BJ (cell line): Measurements from ENCODE around the gene CCDC124. TPM values are rescaled to one million over a fixed set of nuclear protein-coding genes. Genes with fewer than 3 reads are reported as not detected.

Experiments
- CTCF ChIA-PET: fragments of 350-600 bp; formaldehyde crosslinking; extraction: SDS; loops from one replicate; lab custom pipeline; 2021; ENCODE audit warnings: antibody characterized with exemption, inconsistent platforms; lab: Yijun Ruan, JAX
- POLR2A ChIA-PET: fragments of 300-600 bp; sonication (Branson Sonifier 250); formaldehyde crosslinking; extraction: SDS; loops from one replicate; lab custom pipeline; 2021; ENCODE audit warnings: antibody characterized with exemption; lab: Charles Lee
- DNase-seq: peaks from one replicate; pipeline ENCODE4 v3.0.0-alpha.2; 2011; ENCODE audit warnings: low read depth
- H3K27me3 ChIP-seq: 2 replicates; pipeline ENCODE4 v1.6.0; 2011; ENCODE audit warnings: low read length; ENCODE audit not compliant: control insufficient read depth, insufficient read depth
- H3K36me3 ChIP-seq: 2 replicates; pipeline ENCODE4 v1.5.1; 2011; ENCODE audit warnings: low read length; ENCODE audit not compliant: control insufficient read depth, insufficient read depth
- H3K4me3 ChIP-seq: 2 replicates; pipeline ENCODE4 v1.5.1; 2011; ENCODE audit warnings: low read depth, mild to moderate bottlenecking, control low read depth, low read length
- polyA plus RNA-seq: library from polyadenylated mRNA; depleted of rRNA; stranded (reverse); fragments of >200 nt; gene quantifications from 2 replicates; pipeline ENCODE4 v1.2.3, GENCODE V29; 2011
- TF ChIP-seq, protein P1 (sequence below): IDR thresholded peaks from 2 replicates; pipeline ENCODE4 v1.5.1; 2011; ENCODE audit warnings: low read depth, mild to moderate bottlenecking, control low read depth, inconsistent platforms, low read length, moderate library complexity; ENCODE audit not compliant: insufficient read depth

CCDC124 gene
- polyA plus RNA-seq, 1 experiment, result 40.8 TPM

- TF ChIP-seq, protein P1, sequence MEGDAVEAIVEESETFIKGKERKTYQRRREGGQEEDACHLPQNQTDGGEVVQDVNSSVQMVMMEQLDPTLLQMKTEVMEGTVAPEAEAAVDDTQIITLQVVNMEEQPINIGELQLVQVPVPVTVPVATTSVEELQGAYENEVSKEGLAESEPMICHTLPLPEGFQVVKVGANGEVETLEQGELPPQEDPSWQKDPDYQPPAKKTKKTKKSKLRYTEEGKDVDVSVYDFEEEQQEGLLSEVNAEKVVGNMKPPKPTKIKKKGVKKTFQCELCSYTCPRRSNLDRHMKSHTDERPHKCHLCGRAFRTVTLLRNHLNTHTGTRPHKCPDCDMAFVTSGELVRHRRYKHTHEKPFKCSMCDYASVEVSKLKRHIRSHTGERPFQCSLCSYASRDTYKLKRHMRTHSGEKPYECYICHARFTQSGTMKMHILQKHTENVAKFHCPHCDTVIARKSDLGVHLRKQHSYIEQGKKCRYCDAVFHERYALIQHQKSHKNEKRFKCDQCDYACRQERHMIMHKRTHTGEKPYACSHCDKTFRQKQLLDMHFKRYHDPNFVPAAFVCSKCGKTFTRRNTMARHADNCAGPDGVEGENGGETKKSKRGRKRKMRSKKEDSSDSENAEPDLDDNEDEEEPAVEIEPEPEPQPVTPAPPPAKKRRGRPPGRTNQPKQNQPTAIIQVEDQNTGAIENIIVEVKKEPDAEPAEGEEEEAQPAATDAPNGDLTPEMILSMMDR, result no peak
- Histone ChIP-seq H3K36me3 (no peaks in the 10 kb centered on the region), H3K27me3 (peaks cover 35% of the 10 kb centered on the region), H3K4me3 (no peak overlapping the region)
- ChIA-PET CTCF (interaction anchor here (1.0 to 2.5 kb wide), 2 partner anchors 28 to 30 kb away, joined by 3 to 5 read pairs; no protein-coding TSS in a partner anchor), POLR2A (no interaction called here)
- DNase-seq, result no peak
These were observed 35.5 kb downstream of the CCDC124 start for GRCh38 chr19:17968362-17968761.

GRCh38 chr19:17969096-17969792 lies 36.4 kb downstream of the CCDC124 start:
- peaks cover 33% of the 10 kb centered on the region for H3K27me3 ChIP-seq
- H3K4me3 ChIP-seq, result no peak overlapping the region
- TF ChIP-seq, protein P1, result no peak
- POLR2A ChIA-PET, result no interaction called here
- DNase-seq, result no peak
- CTCF ChIA-PET, result interaction anchor here (1.0 to 2.5 kb wide), 2 partner anchors 28 to 31 kb away, joined by 3 to 5 read pairs; no protein-coding TSS in a partner anchor
- no peaks in the 10 kb centered on the region for H3K36me3 ChIP-seq

DNA sequence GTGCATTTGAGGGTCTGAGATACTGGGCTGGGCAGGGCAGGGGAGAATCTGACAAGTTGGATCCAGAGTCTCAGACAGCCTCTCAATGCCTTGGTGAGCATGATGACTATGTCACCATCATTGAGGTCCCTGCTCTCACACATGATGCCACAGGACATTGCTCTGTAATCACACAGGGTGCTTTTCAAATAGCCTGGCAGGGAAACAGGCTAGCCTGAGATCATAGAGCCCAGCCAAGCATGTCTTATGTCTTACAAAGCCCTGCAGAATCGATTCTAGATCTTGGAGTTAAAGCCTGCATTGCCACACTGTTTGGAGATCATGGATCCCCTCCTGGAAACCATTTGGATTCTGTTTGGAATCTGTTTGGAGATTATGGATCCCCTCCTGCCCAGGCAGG lies 39.4 kb downstream of the CCDC124 start:
- TF ChIP-seq, protein P1, result no peak
- CTCF ChIA-PET, result no interaction called here
- no peak for DNase-seq
- Histone ChIP-seq H3K27me3 (peaks cover 13% of the 10 kb centered on the region), H3K36me3 (no peaks in the 10 kb centered on the region), H3K4me3 (no peak overlapping the region)
- POLR2A ChIA-PET, result no interaction called here

GRCh38 chr19:17973759-17974158 lies 40.9 kb downstream of the CCDC124 start:
- H3K36me3 ChIP-seq, result no peaks in the 10 kb centered on the region
- no peak for DNase-seq
- ChIA-PET POLR2A (no interaction called here), CTCF (interaction anchor here (0.8 kb wide), 1 partner anchor 21 kb away, joined by 3 read pairs; no protein-coding TSS in a partner anchor)
- no peak overlapping the region for H3K4me3 ChIP-seq
- H3K27me3 ChIP-seq, result peaks cover 6% of the 10 kb centered on the region
- TF ChIP-seq, protein P1, result no peak

DNA sequence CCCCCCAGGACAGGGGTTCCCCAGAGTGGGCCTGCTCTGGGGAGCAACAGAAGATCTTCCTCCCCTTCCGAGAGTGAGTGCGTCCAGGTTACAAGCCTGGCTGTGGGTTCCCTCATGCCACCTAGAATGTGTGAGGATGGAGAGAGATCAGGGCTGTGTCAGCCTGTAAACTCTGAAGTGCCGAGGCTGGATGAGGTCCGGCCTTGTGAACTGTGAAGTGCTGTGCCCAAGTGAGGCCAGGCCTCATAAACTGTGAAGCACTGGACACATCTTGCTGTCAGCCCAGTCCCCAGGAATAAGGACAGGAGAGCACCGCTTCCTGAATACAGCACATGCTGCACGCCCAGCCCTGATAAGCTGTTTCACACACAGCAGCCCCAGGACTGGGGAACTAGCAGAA lies 41.7 kb downstream of the CCDC124 start:
- peaks cover 3% of the 10 kb centered on the region for H3K27me3 ChIP-seq
- ChIA-PET CTCF (interaction anchor here (0.6 kb wide), 1 partner anchor 36 kb away, joined by 3 read pairs; no protein-coding TSS in a partner anchor), POLR2A (no interaction called here)
- no peaks in the 10 kb centered on the region for H3K36me3 ChIP-seq
- no peak for DNase-seq
- no peak overlapping the region for H3K4me3 ChIP-seq
- TF ChIP-seq, protein P1, result no peak
